GM12874 (cell line): ENCODE measurements around the gene SLC6A11.

Source experiments
- TF ChIP-seq, protein P1 (sequence below): IDR thresholded peaks from 2 replicates; pipeline ENCODE4 v1.5.1; 2011; ENCODE audit warnings: low read depth, mild to moderate bottlenecking, control low read depth, low read length, moderate library complexity; ENCODE audit not compliant: insufficient read depth

Gene SLC6A11

DNA sequence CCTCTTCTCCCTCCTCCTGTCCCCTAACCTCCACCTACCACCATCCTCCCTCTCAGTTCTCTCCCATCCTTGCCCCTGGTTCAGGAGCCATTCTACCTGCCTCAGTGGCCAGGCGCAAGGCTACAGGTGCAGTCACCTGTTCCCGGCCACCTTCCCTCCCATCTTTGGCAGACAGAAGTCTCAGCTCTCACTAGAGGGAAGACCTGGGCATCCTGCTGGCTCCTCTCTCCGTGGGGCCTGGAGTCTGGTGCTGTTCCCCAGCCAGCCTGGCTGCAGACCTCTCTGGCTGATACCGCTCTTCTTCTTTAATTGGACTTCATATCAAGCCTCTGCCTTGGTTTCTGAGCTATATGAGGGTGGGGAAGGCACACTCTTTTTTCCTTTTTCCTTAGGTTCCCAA, 123.5 kb downstream of the SLC6A11 start:
- TF ChIP-seq, protein P1, sequence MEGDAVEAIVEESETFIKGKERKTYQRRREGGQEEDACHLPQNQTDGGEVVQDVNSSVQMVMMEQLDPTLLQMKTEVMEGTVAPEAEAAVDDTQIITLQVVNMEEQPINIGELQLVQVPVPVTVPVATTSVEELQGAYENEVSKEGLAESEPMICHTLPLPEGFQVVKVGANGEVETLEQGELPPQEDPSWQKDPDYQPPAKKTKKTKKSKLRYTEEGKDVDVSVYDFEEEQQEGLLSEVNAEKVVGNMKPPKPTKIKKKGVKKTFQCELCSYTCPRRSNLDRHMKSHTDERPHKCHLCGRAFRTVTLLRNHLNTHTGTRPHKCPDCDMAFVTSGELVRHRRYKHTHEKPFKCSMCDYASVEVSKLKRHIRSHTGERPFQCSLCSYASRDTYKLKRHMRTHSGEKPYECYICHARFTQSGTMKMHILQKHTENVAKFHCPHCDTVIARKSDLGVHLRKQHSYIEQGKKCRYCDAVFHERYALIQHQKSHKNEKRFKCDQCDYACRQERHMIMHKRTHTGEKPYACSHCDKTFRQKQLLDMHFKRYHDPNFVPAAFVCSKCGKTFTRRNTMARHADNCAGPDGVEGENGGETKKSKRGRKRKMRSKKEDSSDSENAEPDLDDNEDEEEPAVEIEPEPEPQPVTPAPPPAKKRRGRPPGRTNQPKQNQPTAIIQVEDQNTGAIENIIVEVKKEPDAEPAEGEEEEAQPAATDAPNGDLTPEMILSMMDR: no peak

DNA sequence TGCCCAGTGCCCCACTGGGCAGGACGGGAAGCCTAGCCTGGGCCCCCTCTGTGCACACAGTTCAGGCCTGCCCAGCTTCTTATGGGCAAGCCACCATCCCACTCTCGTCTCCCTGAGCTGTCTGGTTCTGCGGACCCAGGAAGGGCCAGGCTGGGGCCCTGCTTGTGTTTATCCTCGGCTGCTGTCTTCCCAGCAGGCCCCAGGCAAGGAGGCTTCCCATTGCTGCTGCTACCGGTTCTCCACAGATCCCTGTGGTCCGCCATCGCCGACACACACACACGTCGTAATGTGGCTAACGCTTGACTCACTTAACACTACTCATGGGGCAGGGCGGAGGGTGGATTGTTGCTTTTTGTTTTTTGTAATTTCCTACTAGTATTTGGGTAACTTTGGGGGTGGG, 124.1 kb downstream of the SLC6A11 start:
- TF ChIP-seq, protein P1: no peak

- TF ChIP-seq, protein P1: peak; percentile 70
These were observed 125.9 kb downstream of the SLC6A11 start for GRCh38 chr3:10941972-10942371.

GRCh38 chr3:10942690-10943205, 126.7 kb downstream of the SLC6A11 start:
- TF ChIP-seq, protein P1: no peak

GRCh38 chr3:10944866-10945265, 128.8 kb downstream of the SLC6A11 start:
- TF ChIP-seq, protein P1: no peak

DNA sequence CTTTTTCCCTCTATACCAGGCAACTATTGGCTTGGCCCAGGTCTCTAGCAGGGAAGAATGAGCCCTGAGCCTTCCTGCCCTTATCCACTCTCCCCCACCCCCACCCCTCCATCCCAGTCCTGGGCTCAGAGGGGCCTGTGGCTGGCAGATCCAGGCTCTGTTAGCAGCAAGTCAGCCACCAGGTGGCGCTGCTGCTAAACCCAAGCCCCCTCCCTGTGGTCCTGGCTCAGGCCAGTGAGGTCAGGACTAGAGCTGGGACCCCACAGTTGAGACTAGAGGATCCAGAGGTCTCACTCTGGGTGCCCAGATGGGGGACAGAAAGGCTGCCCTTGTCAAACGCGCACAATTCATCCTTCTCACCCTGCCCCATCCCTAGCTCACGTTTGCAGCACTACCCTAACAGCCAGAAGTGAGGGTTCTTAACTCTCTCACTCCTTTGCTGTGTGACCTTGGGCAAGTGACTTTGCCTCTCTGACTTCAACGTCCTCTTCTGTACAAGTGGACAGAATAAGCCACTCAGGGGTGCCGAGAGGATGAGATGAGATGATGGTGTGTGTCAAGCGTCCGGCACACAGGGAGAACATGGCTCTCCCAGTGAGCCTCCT, 129.8 kb downstream of the SLC6A11 start:
- TF ChIP-seq, protein P1: peak; percentile 83

- TF ChIP-seq, protein P1: no peak
These were observed 130.5 kb downstream of the SLC6A11 start for GRCh38 chr3:10946526-10946925.
